Measurements from ENCODE around the gene AMZ1. TPM values are rescaled to one million over a fixed set of nuclear protein-coding genes. Genes with fewer than 3 reads are reported as not detected.
"Not testable (repeated sequence)": the region's sequence is repeated elsewhere in the genome, so short reads cannot be mapped to it uniquely, and the experiment has no call there.

Gene AMZ1
- total RNA-seq, 1 donor from 2014 or later, result not detected

- peaks cover 20% of the 10 kb centered on the region for H3K36me3 Mint-ChIP-seq
These were observed 37.4 kb downstream of the AMZ1 start for GRCh38 chr7:2725178-2726105.

GRCh38 chr7:2726316-2727018 is 38.5 kb downstream of the AMZ1 start:
- no peak overlapping the region for H3K27ac Mint-ChIP-seq
- H3K27me3 Mint-ChIP-seq (ENCODE audit: insufficient read depth, low read depth), result peaks cover 5% of the 10 kb centered on the region

More at GRCh38 chr7:2725178-2726105, 37.4 kb downstream of the AMZ1 start:
- H3K9me3 Mint-ChIP-seq, result no peaks in the 10 kb centered on the region
- H4K20me1 ChIP-seq (ENCODE audit: low read depth), result peaks cover 8% of the 10 kb centered on the region
- no peaks in the 10 kb centered on the region for H3K27me3 ChIP-seq
- no peak overlapping the region for H3K9ac ChIP-seq
- no peaks in the 10 kb centered on the region for H3K79me2 ChIP-seq (ENCODE audit: low read depth)
- no peak overlapping the region for H3K27ac ChIP-seq
- H3K4me3 ChIP-seq, result no peak overlapping the region
- no peak overlapping the region for H3K4me2 ChIP-seq
- H3K4me1 ChIP-seq, result no peaks in the 10 kb centered on the region
- peaks cover 4% of the 10 kb centered on the region for H3K36me3 ChIP-seq
- DNase-seq (ENCODE audit: low spot score), result no peak
- no peaks in the 10 kb centered on the region for H3F3A ChIP-seq (ENCODE audit: low read depth)
- H3K27me3 Mint-ChIP-seq (ENCODE audit: insufficient read depth, low read depth), result peaks cover 6% of the 10 kb centered on the region
- H3K9me3 ChIP-seq (ENCODE audit: low read depth), result no peaks in the 10 kb centered on the region
- TF ChIP-seq CTCF (IDR thresholded peaks at IDR 0.05) (no peak), EZH2phosphoT487 (IDR thresholded peaks at IDR 0.05) (no peak), EZH2 (IDR thresholded peaks at IDR 0.05) (no peak)
- H3K27ac Mint-ChIP-seq, result no peak overlapping the region
- no peak overlapping the region for H3K4me3 Mint-ChIP-seq
- H2AFZ ChIP-seq (replicated peaks), result no peak overlapping the region
- peaks cover 3% of the 10 kb centered on the region for H3K4me1 Mint-ChIP-seq

GRCh38 chr7:2727206-2727605 is 39.2 kb downstream of the AMZ1 start:
- not testable (repeated sequence) for H3K4me3 Mint-ChIP-seq; H3K9me3 ChIP-seq (ENCODE audit: low read depth); H3K9ac ChIP-seq; DNase-seq (ENCODE audit: low spot score); H3K79me2 ChIP-seq (ENCODE audit: low read depth); H3F3A ChIP-seq (ENCODE audit: low read depth); H3K4me3 ChIP-seq; H3K27ac ChIP-seq; H3K4me1 Mint-ChIP-seq; H3K9me3 Mint-ChIP-seq; H2AFZ ChIP-seq (replicated peaks); H3K4me2 ChIP-seq; H3K4me1 ChIP-seq; H3K27ac Mint-ChIP-seq; H3K36me3 ChIP-seq; H3K27me3 ChIP-seq; H3K27me3 Mint-ChIP-seq (ENCODE audit: insufficient read depth, low read depth); H4K20me1 ChIP-seq (ENCODE audit: low read depth)
- peaks cover 32% of the 10 kb centered on the region for H3K36me3 Mint-ChIP-seq

More at GRCh38 chr7:2726316-2727018, 38.5 kb downstream of the AMZ1 start:
- no peak overlapping the region for H3K9ac ChIP-seq
- no peaks in the 10 kb centered on the region for H3K27me3 ChIP-seq
- Mint-ChIP-seq H3K36me3 (peaks cover 25% of the 10 kb centered on the region), H3K4me1 (no peaks in the 10 kb centered on the region), H3K4me3 (no peak overlapping the region), H3K9me3 (no peaks in the 10 kb centered on the region)
- H3K9me3 ChIP-seq (ENCODE audit: low read depth), result no peaks in the 10 kb centered on the region
- no peaks in the 10 kb centered on the region for H3K79me2 ChIP-seq (ENCODE audit: low read depth)
- no peak for DNase-seq (ENCODE audit: low spot score)
- H4K20me1 ChIP-seq (ENCODE audit: low read depth), result peaks cover 8% of the 10 kb centered on the region
- H3K27ac ChIP-seq, result no peak overlapping the region
- H3K36me3 ChIP-seq, result peaks cover 4% of the 10 kb centered on the region
- no peaks in the 10 kb centered on the region for H3K4me1 ChIP-seq
- no peak overlapping the region for H3K4me2 ChIP-seq
- H2AFZ ChIP-seq (replicated peaks), result no peak overlapping the region
- no peak for TF ChIP-seq CTCF (IDR thresholded peaks at IDR 0.05)
- no peak for TF ChIP-seq EZH2phosphoT487 (IDR thresholded peaks at IDR 0.05)
- no peak overlapping the region for H3K4me3 ChIP-seq
- H3F3A ChIP-seq (ENCODE audit: low read depth), result no peaks in the 10 kb centered on the region

Measured in neural progenitor cell (in vitro differentiated cells).